Measurements from ENCODE around the gene PDLIM1.
A peak's percentile ranks its signal among the peaks of the same experiment; 100 is the strongest.

PDLIM1 gene

GRCh38 chr10:95314192-95314918 is 23.6 kb upstream of the PDLIM1 start:
- DNase-seq = no peak

- no peak for DNase-seq
Observed at GRCh38 chr10:95312986-95313495, 22.2 kb upstream of the PDLIM1 start.

DNA sequence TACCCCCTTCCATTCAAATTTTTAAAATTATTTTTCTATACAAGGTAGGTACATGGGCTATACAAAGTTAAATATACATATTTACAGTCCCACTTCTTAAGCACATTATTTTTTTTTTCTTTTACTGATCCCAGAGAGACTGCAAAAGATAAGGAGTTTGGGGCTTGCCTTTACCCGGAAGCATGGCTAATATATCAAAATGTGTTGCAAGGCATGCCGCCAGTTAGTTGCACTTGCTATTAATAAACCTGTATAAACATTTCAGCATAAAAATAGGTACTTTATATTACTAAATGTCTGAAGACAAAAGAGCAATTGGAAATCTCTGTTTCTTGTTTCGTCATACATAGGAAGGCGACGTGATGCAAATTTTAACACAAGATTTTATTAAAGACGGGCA is 21.5 kb upstream of the PDLIM1 start:
- no peak for DNase-seq

DNA sequence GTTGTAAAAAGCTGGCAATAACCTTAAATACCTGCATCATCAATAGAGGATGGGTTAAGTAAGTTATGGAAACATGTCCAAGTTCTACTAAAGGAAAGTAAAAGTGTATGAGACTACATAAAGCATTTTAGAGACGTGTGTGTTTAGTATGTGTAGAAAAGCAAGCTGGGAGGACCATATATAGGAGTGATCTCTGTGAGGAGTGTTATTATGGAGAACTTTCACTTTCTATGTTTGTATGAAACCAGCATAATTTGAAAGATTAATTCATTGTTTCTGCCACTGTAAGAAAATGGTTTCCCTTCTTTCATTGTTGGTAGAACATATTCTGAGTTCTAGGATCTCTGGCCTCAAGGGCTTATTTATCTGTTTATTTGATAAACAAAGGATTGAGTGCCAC is 19.2 kb upstream of the PDLIM1 start:
- no peak for DNase-seq

GRCh38 chr10:95308389-95309302 is 17.8 kb upstream of the PDLIM1 start:
- no peak for DNase-seq

DNA sequence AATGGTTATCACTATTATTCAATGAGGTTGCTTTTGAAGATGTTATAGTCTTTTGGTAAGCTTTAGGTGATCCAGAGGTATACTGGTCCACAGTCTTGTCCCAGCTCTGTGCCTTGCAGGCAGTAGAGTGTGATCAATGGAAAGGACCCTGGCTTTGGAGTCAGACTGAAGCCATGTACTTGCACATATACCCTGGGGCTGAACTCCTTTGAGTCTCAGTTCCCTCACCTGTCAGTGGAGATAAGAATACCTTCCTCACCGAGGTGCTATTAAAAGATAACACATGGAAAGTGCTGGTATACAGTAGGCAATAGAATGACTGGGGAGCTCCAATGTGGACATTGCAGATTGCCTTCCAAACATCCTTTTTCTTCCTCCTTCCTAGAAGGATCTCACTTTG is 16.0 kb upstream of the PDLIM1 start:
- DNase-seq = no peak

- no peak for DNase-seq
Observed at GRCh38 chr10:95306318-95306650, 15.5 kb upstream of the PDLIM1 start.

GRCh38 chr10:95305606-95306317 is 15.0 kb upstream of the PDLIM1 start:
- DNase-seq = no peak

DNA sequence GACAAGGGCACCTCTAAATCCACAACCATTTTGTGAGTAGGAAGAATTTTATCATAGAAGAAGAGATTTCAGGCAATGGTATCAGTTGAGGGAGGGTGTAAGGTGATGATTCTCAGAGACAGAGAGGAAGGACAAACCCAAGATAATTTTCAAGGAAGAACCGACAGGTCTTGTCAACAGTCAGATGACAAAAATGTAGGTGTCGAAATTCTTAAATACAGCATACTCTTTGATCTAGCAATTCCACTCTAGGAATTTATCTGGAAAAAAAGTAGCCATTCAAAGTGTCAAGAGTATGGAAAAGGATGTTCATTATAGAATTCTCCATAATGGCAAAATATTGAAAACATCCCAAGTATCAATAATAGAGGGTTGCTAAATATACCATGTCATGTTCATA is 14.2 kb upstream of the PDLIM1 start:
- DNase-seq = no peak

DNA sequence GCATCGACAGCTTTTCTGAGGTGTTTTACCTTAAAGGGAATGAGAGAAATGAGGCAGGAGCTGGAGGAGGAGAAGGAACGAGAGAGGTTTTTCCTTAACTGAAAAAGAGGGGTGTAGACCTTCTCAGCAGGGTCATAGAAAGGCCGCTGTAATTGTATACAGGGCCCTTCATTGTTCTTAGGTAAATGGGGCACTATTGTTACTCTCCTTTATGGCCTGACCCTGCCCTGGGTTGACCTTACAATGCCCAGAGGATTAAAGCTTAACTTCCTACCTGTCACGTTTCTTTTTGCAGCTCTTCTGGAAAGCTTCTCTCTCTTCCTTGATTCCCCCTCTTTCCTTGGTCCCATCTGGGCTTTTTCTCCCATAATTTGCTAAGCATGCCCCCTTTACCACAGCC is 13.7 kb upstream of the PDLIM1 start:
- DNase-seq = no peak

GRCh38 chr10:95303950-95304349 is 13.1 kb upstream of the PDLIM1 start:
- DNase-seq = no peak

DNA sequence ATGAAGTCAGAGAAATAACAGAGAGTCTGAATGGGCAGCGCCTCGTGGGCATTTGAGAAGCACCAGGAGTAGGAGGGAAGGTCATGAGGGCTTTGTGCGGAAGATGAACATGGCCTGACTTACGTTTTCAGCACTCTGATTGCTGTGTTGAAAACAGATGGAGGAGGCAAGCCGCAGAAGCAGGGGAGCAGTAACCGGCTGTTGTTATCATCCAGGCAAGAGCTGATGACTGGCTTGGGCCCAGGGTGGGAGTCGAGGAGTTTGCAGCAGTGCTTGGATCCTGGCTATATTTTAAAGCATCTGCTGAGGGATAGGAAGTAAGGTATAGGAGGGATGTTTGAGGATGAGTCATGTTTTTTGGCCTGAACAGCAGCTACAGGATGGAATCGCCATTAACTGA is 12.7 kb upstream of the PDLIM1 start:
- DNase-seq = no peak

- DNase-seq = no peak
Observed at GRCh38 chr10:95300022-95300539, 9.3 kb upstream of the PDLIM1 start.

DNA sequence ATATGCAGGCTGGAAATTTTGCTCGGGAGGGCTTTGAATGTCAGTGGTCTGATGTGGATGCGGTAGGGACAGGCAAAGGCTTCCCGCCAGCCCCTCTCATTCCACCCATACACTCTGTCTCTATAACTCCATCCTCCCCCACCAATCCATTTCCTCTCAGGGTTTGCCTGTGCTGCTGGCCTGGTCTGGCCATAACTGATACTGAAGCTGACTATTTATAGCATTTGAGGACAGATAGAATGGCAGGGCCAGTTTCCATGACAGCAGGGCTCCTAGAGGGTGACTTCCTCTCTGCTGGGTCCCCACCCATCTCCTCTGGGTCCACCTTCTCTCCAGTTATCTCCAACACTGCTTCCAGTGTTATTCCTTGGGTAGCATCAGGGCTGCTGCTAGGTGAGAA is 6.6 kb upstream of the PDLIM1 start:
- no peak for DNase-seq

DNA sequence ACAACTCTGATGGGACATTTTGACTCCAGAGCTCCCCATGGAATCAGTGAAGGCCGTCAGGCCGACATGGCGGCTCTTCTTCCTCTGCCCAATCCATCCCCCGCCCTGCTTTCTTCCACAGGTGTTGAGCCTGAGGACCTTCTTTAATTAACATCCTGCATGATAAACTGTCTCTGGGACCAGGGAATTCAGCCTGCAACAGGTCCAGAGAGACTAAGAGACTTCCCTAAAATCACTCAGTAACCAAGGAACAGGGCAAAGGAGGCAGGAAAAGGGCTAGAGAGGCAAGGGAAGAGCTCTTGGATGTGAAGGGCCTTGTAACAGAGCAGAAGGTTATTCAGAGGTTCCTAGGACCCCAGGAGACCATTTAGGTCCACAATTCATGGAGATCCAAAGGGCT is 6.0 kb upstream of the PDLIM1 start:
- DNase-seq = no peak

- DNase-seq = peak; percentile 45
Observed at GRCh38 chr10:95295031-95295755, 4.4 kb upstream of the PDLIM1 start.

GRCh38 chr10:95293631-95294030 is 2.8 kb upstream of the PDLIM1 start:
- DNase-seq = no peak

DNA sequence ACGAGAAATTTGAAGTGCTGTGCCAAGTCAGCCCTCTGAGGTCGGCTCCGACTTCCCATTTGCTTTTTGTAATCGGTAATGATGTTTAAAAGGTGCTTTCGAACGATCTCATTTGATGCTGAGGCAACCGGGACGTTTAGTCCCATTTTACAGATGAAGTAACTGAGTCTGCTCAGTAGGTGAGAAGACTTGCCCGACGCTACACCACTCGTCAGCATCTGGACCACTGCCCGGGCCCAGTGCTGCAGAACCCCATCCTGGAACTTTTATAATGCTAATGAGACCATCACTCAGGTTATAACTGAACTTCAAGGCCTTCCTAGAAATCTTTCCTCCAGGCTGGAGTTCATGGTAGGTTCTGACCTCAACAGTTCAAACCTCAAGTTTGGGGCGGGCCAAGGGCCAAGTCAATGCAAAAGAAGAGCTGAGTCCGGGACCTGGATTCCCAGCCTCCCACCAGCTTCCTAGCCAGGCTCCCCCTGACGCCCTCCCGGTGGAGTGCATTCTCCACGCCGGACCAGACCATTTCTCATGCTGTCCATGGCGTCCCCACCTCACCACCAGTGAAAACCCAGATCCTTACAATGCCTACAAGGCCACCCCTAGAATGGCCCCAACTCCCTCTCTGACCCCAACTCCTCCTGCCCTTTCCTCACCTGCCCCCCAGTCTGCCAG is 699 bp upstream of the PDLIM1 start:
- no peak for DNase-seq

- no peak for DNase-seq
Observed at GRCh38 chr10:95289921-95290421, 832 bp downstream of the PDLIM1 start.

- DNase-seq = no peak
Observed at GRCh38 chr10:95289003-95289920, 1.5 kb downstream of the PDLIM1 start.

DNA sequence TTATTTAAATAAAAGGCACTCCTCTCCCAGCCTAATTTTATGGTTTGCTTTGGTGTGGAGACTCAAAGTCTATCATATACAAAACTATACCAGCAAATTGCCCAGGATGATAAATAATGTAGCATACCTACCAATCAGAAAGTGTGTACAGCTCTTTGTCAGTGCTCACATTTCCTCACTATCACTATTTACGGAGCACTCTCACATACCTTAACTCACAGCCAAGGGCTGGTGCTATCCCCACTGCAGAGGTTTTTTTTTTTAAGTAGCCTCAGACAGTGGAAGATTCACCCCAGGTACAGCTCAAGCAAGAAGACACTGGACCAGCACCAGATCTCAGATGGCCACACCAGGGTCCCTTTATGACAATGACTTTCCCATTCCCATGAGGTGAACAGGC is 2.5 kb downstream of the PDLIM1 start:
- no peak for DNase-seq
